RWPE1 (cell line): Measurements from ENCODE around the gene SERPINA4.
"Not testable (repeated sequence)": the region's sequence is repeated elsewhere in the genome, so short reads cannot be mapped to it uniquely, and the experiment has no call there.

Experiments
- CTCF ChIA-PET: fragments of 350-600 bp; sonication (Branson Sonifier 250); formaldehyde crosslinking; extraction: SDS; loops from one replicate; lab custom pipeline; 2021; lab: Yijun Ruan, JAX
- POLR2A ChIA-PET: fragments of 400-600 bp; formaldehyde crosslinking; extraction: SDS; loops from one replicate; lab custom pipeline; 2020; ENCODE audit warnings: antibody characterized with exemption; ENCODE audit not compliant: low non-redundant PET; lab: Yijun Ruan, JAX
- DNase-seq: peaks from one replicate; pipeline ENCODE4 v3.0.0; 2012; ENCODE audit warnings: low spot score
- H3K27ac ChIP-seq: fragments of 450-650 bp; 2 replicates; pipeline ENCODE4 v1.5.1; 2017
- TF ChIP-seq, protein P1 (sequence below): fragments of 450-650 bp; conservative IDR thresholded peaks from 2 replicates; pipeline ENCODE4 v1.5.1; 2017; ENCODE audit warnings: low read depth, mild to moderate bottlenecking

The SERPINA4 gene

DNA sequence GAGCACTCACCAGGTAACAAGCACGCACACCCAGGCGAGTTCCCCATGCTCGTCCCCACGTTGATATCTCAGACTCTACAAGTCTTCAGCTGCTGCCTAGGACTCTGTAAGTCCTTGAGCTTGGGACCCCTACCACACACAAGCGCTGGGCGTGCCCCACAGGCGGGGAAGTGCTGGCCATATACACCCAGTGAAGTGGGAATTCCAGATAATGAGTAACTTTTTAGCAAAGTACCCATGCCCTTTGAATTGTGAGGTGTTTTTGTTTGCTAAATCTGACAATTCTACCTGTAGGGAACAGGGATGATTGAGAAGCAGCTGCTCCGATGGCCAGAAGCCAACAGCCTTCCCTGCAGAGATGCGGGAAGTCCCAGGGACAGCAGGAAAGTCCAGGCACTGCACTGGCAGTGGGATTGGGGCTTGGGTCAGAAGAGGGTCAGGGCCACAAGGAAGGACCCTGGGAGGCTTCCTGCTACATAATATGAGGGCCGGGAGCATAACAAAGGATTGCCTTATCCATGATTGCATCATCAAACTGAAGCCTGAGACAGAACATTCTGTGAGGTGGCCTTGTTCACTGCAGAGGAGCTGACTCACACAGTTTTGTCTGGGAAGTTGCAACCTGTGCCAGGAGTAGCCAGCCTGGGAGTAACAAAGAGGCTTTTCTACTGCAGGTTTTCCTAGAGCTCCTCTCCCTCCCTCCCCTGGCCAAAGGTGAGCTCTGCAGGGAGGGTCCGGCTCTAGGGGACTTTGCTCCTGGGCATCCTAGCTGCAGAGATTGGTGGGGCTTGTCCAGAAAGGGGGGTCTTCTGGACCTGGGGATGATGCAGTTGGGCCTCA is 37.8 kb downstream of the SERPINA4 start:
- DNase-seq: peak; percentile 92
- H3K27ac ChIP-seq: peak overlapping the region; percentile 99
- CTCF ChIA-PET: interaction anchor here (0.5 to 1.3 kb wide), 6 partner anchors 15 to 485 kb away, joined by 3 to 5 read pairs (median 4); no protein-coding TSS in a partner anchor
- TF ChIP-seq, protein P1, sequence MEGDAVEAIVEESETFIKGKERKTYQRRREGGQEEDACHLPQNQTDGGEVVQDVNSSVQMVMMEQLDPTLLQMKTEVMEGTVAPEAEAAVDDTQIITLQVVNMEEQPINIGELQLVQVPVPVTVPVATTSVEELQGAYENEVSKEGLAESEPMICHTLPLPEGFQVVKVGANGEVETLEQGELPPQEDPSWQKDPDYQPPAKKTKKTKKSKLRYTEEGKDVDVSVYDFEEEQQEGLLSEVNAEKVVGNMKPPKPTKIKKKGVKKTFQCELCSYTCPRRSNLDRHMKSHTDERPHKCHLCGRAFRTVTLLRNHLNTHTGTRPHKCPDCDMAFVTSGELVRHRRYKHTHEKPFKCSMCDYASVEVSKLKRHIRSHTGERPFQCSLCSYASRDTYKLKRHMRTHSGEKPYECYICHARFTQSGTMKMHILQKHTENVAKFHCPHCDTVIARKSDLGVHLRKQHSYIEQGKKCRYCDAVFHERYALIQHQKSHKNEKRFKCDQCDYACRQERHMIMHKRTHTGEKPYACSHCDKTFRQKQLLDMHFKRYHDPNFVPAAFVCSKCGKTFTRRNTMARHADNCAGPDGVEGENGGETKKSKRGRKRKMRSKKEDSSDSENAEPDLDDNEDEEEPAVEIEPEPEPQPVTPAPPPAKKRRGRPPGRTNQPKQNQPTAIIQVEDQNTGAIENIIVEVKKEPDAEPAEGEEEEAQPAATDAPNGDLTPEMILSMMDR: no peak
- POLR2A ChIA-PET: no interaction called here

DNA sequence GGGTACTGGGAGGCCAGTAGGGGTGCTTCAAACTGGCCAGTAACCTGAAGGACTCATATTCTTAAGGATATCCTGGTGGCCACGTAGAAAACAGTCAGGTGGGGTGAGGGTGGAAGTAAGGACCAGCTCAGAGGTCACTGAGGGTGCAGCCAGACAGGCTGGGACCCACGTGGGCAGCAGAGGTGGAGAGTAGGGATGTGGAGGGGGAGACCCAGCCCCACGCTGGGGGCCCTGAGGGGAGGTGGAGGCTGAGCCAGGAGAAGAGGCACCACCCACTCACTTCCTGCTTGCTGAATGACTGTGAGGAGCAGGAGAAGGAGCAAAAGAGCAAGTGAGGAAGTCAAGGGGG is 38.4 kb downstream of the SERPINA4 start:
- ChIA-PET POLR2A (no interaction called here), CTCF (interaction anchor here (0.6 to 1.3 kb wide), 5 partner anchors 16 to 485 kb away, joined by 3 to 5 read pairs (median 3); no protein-coding TSS in a partner anchor)
- no peak for DNase-seq
- H3K27ac ChIP-seq: peak overlapping the region; percentile 99
- TF ChIP-seq, protein P1: no peak

DNA sequence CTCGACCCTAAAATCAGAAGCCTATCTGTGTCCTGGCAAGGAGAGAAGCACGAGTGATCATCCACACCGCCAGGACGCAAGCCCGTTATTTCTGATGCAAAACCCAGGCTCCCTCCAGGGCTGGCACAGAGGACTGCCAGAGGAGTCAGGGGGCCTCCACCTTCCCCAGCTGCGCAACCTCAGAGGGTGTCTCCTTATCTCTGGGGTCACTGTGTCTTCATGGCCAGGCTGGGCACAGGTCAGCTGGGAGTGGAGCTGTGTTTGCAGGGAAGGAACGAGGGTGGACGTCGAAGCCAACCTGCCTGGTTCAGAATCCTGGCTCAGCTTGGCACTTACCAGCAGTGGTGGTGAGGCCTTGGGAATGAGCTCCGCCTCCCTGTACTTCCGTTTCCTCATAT is 38.9 kb downstream of the SERPINA4 start:
- ChIA-PET CTCF (interaction anchor here (0.6 kb wide), 1 partner anchor 126 kb away, joined by 3 read pairs; no protein-coding TSS in a partner anchor), POLR2A (no interaction called here)
- TF ChIP-seq, protein P1: no peak
- no peak for DNase-seq
- peak overlapping the region; percentile 99 for H3K27ac ChIP-seq

DNA sequence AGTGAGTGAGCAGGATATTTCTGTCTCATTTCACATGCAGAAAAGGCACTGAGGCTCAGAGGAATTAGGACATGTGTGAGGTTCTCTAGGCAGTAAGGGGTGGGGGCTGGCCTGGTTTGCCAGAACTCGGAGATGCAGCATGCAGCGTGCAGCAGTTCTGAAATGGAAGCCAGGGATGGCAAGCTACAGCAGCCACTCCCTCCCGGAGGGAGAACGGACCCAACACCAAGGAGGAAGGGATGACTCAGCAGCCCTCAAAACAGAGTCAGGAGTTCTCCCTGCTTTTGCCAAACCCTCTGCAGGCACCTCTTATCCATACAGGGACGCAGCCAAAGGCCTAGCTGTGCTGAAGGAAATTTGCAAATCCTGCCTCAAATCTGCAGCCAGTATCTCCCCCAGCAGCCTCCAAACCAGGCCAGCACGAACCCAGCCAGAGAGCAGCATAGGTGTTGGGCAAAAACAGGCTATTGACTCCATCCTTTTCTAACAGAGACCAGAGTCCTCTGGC is 40.7 kb downstream of the SERPINA4 start:
- peak; percentile 74 for DNase-seq
- TF ChIP-seq, protein P1: no peak
- peak overlapping the region; percentile 99 for H3K27ac ChIP-seq
- POLR2A ChIA-PET: no interaction called here
- CTCF ChIA-PET: interaction anchor here (0.6 kb wide), 1 partner anchor 707 kb away, joined by 5 read pairs; no protein-coding TSS in a partner anchor

DNA sequence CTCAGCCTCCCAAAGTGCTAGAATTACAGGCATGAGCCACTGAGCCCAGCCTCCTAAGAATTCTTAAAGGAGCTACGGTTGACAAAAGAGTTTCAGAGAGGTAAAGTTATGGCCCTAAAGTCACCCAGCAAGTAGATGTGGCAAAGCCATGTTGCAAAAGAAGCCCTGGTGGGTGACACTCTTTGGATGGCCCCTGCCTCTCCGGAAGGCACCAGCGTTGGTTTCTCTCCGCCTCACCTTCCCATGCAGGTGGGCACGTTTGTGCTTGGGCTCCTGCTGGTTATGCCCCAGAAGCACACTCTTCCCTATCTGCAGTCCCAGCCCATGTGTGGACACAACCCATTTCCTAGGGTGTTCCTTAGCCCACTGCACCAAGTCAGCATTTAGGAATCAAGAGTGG is 41.5 kb downstream of the SERPINA4 start:
- POLR2A ChIA-PET: no interaction called here
- peak overlapping the region; percentile 99 for H3K27ac ChIP-seq
- DNase-seq: no peak
- CTCF ChIA-PET: no interaction called here
- TF ChIP-seq, protein P1: no peak

DNA sequence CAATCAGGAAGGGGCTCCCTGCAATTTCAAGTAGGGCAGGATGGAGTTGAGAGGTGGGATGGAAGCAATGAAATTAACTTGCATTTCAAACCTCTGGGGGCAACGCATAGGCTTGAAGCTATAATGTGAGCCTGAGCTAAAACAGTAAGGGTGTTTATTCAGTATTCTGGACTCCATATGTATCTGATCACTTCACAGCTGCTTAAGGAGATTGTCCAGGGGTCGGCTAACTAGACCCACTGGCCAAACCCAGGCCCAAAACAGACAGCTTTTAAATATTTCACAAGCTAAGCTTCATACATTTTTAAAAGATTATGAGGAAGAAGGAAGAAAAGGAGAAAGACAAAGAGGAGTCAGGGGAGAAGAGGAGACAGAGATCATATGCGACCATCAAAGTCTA is 44.1 kb downstream of the SERPINA4 start:
- no peak for DNase-seq
- TF ChIP-seq, protein P1: no peak
- ChIA-PET CTCF (interaction anchor here (0.5 to 0.7 kb wide), 2 partner anchors 56 to 610 kb away, joined by 3 to 4 read pairs; no protein-coding TSS in a partner anchor), POLR2A (no interaction called here)
- no peak overlapping the region for H3K27ac ChIP-seq

DNA sequence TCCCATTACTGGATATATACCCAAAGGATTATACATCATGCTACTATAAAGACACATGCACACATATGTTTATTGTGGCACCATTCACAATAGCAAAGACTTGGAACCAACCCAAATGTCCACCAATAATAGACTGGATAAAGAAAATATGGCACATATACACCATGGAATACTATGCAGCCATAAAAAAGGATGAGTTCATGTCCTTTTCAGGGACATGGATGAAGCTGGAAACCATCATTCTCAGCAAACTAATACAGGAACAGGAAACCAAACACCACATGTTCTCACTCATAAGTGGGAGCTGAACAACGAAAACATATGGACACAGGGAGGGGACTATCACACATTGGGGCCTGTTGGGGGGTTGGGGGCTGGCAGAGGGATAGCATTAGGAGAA is 47.7 kb downstream of the SERPINA4 start:
- CTCF ChIA-PET, H3K27ac ChIP-seq, POLR2A ChIA-PET, DNase-seq: not testable (repeated sequence)
